OCI-LY7 (cell line): Measurements from ENCODE around the gene C1QL2.

ENCODE experiments used
- EZH2phosphoT487 ChIP-seq: fragments of 200-600 bp; sonication (generic); IDR thresholded peaks from 2 replicates; pipeline ENCODE4 v1.6.1; 2018; ENCODE audit warnings: low read depth, borderline replicate concordance, mild to moderate bottlenecking, mixed run types, antibody characterized with exemption, low read length, moderate library complexity, mixed read lengths
- TF ChIP-seq, protein P1 (sequence below): fragments of 200-600 bp; sonication (generic); conservative IDR thresholded peaks from 2 replicates; pipeline ENCODE4 v1.5.1; 2014; ENCODE audit warnings: mild to moderate bottlenecking, antibody characterized with exemption, low read length, moderate library complexity, mixed read lengths

DNA sequence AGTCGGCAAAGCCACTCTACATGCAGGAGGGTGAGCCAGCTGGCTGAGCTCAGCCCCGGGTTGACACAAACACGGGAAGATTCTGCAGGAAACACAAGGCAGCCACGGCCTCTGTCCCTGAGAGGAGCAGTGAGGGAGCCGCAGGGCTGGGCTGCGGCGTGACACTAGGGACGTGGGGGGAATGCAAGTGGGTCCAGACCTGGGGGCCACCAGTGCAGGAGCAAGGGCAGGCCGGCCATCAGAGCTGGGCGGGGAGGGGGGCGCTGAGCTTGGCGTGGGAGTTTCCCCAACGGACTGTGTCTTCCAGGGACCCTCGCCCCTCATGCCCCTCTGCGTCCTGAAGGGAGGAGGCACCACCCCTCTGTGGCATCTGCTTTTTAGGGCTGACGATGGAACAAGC, 12.0 kb upstream of the C1QL2 start:
- TF ChIP-seq, protein P1, sequence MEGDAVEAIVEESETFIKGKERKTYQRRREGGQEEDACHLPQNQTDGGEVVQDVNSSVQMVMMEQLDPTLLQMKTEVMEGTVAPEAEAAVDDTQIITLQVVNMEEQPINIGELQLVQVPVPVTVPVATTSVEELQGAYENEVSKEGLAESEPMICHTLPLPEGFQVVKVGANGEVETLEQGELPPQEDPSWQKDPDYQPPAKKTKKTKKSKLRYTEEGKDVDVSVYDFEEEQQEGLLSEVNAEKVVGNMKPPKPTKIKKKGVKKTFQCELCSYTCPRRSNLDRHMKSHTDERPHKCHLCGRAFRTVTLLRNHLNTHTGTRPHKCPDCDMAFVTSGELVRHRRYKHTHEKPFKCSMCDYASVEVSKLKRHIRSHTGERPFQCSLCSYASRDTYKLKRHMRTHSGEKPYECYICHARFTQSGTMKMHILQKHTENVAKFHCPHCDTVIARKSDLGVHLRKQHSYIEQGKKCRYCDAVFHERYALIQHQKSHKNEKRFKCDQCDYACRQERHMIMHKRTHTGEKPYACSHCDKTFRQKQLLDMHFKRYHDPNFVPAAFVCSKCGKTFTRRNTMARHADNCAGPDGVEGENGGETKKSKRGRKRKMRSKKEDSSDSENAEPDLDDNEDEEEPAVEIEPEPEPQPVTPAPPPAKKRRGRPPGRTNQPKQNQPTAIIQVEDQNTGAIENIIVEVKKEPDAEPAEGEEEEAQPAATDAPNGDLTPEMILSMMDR = no peak
- no peak for TF ChIP-seq EZH2phosphoT487
